GM10266 (cell line): ENCODE results near the gene FNDC8.
"Not testable (repeated sequence)": the region's sequence is repeated elsewhere in the genome, so short reads cannot be mapped to it uniquely, and the experiment has no call there.

Experiments used
- DNase-seq: peaks from one replicate; pipeline ENCODE4 v3.0.0; 2012; ENCODE audit errors: extremely low spot score
- CTCF ChIP-seq: IDR thresholded peaks from 2 replicates; pipeline ENCODE4 v1.5.1; 2012; ENCODE audit warnings: mild to moderate bottlenecking, low read depth; ENCODE audit not compliant: control insufficient read depth, insufficient read depth; ENCODE audit errors: missing control alignments

FNDC8 gene

GRCh38 chr17:35097776-35098175 lies 23.6 kb upstream of the FNDC8 start:
- DNase-seq, result no peak
- no peak for TF ChIP-seq CTCF

GRCh38 chr17:35099908-35100307 lies 21.5 kb upstream of the FNDC8 start:
- DNase-seq, result no peak
- TF ChIP-seq CTCF, result no peak

- no peak for TF ChIP-seq CTCF
- DNase-seq, result no peak
Observed at GRCh38 chr17:35101036-35101435, 20.4 kb upstream of the FNDC8 start.

- TF ChIP-seq CTCF, result no peak
- DNase-seq, result no peak
Observed at GRCh38 chr17:35101725-35102124, 19.7 kb upstream of the FNDC8 start.

- no peak for TF ChIP-seq CTCF
- DNase-seq, result no peak
Observed at GRCh38 chr17:35103271-35103670, 18.1 kb upstream of the FNDC8 start.

- TF ChIP-seq CTCF, result no peak
- DNase-seq, result no peak
Observed at GRCh38 chr17:35104844-35105450, 16.5 kb upstream of the FNDC8 start.

GRCh38 chr17:35110791-35111190 lies 10.6 kb upstream of the FNDC8 start:
- not testable (repeated sequence) for DNase-seq

- no peak for TF ChIP-seq CTCF
- no peak for DNase-seq
Observed at GRCh38 chr17:35116845-35117244, 4.6 kb upstream of the FNDC8 start.
